ENCODE data around the gene CLCN7.

CLCN7 gene

GRCh38 chr16:1514507-1514906 is 39.7 kb upstream of the CLCN7 start:
- no peak for DNase-seq (ENCODE audit: low read depth)
- H3K4me3 ChIP-seq (ENCODE audit: low read length) = no peak overlapping the region
- TF ChIP-seq CTCF (conservative IDR thresholded peaks at IDR 0.05; ENCODE audit: low read depth, low read length) = no peak

- no peak for TF ChIP-seq CTCF (conservative IDR thresholded peaks at IDR 0.05; ENCODE audit: low read depth, low read length)
- no peak overlapping the region for H3K4me3 ChIP-seq (ENCODE audit: low read length)
- DNase-seq (ENCODE audit: low read depth) = no peak
These were observed 37.9 kb upstream of the CLCN7 start for GRCh38 chr16:1512774-1513173.

- DNase-seq (ENCODE audit: low read depth) = no peak
- no peak for TF ChIP-seq CTCF (conservative IDR thresholded peaks at IDR 0.05; ENCODE audit: low read depth, low read length)
- no peak overlapping the region for H3K4me3 ChIP-seq (ENCODE audit: low read length)
These were observed 37.1 kb upstream of the CLCN7 start for GRCh38 chr16:1511662-1512569.

- DNase-seq (ENCODE audit: low read depth) = no peak
- no peak overlapping the region for H3K4me3 ChIP-seq (ENCODE audit: low read length)
- no peak for TF ChIP-seq CTCF (conservative IDR thresholded peaks at IDR 0.05; ENCODE audit: low read depth, low read length)
These were observed 36.1 kb upstream of the CLCN7 start for GRCh38 chr16:1510941-1511351.

- H3K4me3 ChIP-seq (ENCODE audit: low read length) = no peak overlapping the region
- no peak for TF ChIP-seq CTCF (conservative IDR thresholded peaks at IDR 0.05; ENCODE audit: low read depth, low read length)
- no peak for DNase-seq (ENCODE audit: low read depth)
These were observed 35.4 kb upstream of the CLCN7 start for GRCh38 chr16:1510272-1510671.

GRCh38 chr16:1509307-1510221 is 34.7 kb upstream of the CLCN7 start:
- no peak for DNase-seq (ENCODE audit: low read depth)
- TF ChIP-seq CTCF (conservative IDR thresholded peaks at IDR 0.05; ENCODE audit: low read depth, low read length) = no peak
- no peak overlapping the region for H3K4me3 ChIP-seq (ENCODE audit: low read length)
